ENCODE data around the gene RNASEH2A. TPM values are rescaled to one million over a fixed set of nuclear protein-coding genes. Genes with fewer than 3 reads are reported as not detected.

RNASEH2A gene
- total and polyA plus RNA-seq, 2 of the 13 experiments (the other 11 are each of a cell fraction or from before 2014, with no cell fraction given) = 25.1 to 35.8 TPM

- TF ChIP-seq SMAD1 (CRISPR knock-in tag; IDR thresholded peaks at IDR 0.05; ENCODE audit: borderline replicate concordance, low read depth) (no peak), ZNF143 (CRISPR knock-in tag; IDR thresholded peaks at IDR 0.05) (peak; percentile 99), MED8 (CRISPR knock-in tag; IDR thresholded peaks at IDR 0.05; ENCODE audit: insufficient replicate concordance) (peak; percentile 84), ZBTB34 (CRISPR knock-in tag; IDR thresholded peaks at IDR 0.05) (no peak), ZNF383 (CRISPR knock-in tag; IDR thresholded peaks at IDR 0.05; ENCODE audit: borderline replicate concordance) (no peak), ZNF576 (CRISPR knock-in tag; IDR thresholded peaks at IDR 0.05) (no peak; the same call in 1 of the 2 replicates), ZMYM2 (CRISPR knock-in tag; IDR thresholded peaks at IDR 0.05) (no peak), XBP1 (CRISPR knock-in tag; IDR thresholded peaks at IDR 0.05) (no peak), ZFP36 (IDR thresholded peaks at IDR 0.05; ENCODE audit: borderline replicate concordance, low read depth, low read length, partially characterized antibody) (no peak), ZBTB25 (CRISPR knock-in tag; IDR thresholded peaks at IDR 0.05) (peak; percentile 52; the same call in 1 of the 2 replicates), ZSCAN9 (CRISPR knock-in tag; IDR thresholded peaks at IDR 0.05; ENCODE audit: borderline replicate concordance) (peak; percentile 63; the same call in 1 of the 2 replicates), SOX5 (CRISPR knock-in tag; IDR thresholded peaks at IDR 0.05; ENCODE audit: borderline replicate concordance) (no peak), KMT2B (CRISPR knock-in tag; IDR thresholded peaks at IDR 0.05) (peak; percentile 79), RORA (CRISPR knock-in tag; IDR thresholded peaks at IDR 0.05) (no peak), ZNF7 (CRISPR knock-in tag; IDR thresholded peaks at IDR 0.05) (no peak), BRD4 (CRISPR knock-in tag; IDR thresholded peaks at IDR 0.05) (0 out of 2 replicates have a peak, but pooled peaks have one; percentile 17), ZNF432 (CRISPR knock-in tag; IDR thresholded peaks at IDR 0.05; ENCODE audit: borderline replicate concordance) (no peak), NFRKB (IDR thresholded peaks at IDR 0.05) (no peak), ZNF121 (CRISPR knock-in tag; IDR thresholded peaks at IDR 0.05) (no peak), HMG20A (CRISPR knock-in tag; IDR thresholded peaks at IDR 0.05; ENCODE audit: borderline replicate concordance) (no peak), ZFP36L1 (CRISPR knock-in tag; IDR thresholded peaks at IDR 0.05) (no peak; the same call in 1 of the 2 replicates), MLLT10 (CRISPR knock-in tag; IDR thresholded peaks at IDR 0.05) (no peak), NCOR1 (IDR thresholded peaks at IDR 0.05; ENCODE audit: borderline replicate concordance, low read length) (no peak), ZNF510 (CRISPR knock-in tag; IDR thresholded peaks at IDR 0.05; ENCODE audit: low read depth) (peak; percentile 93; the same call in 1 of the 2 replicates), ATM (IDR thresholded peaks at IDR 0.05; ENCODE audit: borderline replicate concordance) (no peak)
- TF ChIP-seq, protein P1, sequence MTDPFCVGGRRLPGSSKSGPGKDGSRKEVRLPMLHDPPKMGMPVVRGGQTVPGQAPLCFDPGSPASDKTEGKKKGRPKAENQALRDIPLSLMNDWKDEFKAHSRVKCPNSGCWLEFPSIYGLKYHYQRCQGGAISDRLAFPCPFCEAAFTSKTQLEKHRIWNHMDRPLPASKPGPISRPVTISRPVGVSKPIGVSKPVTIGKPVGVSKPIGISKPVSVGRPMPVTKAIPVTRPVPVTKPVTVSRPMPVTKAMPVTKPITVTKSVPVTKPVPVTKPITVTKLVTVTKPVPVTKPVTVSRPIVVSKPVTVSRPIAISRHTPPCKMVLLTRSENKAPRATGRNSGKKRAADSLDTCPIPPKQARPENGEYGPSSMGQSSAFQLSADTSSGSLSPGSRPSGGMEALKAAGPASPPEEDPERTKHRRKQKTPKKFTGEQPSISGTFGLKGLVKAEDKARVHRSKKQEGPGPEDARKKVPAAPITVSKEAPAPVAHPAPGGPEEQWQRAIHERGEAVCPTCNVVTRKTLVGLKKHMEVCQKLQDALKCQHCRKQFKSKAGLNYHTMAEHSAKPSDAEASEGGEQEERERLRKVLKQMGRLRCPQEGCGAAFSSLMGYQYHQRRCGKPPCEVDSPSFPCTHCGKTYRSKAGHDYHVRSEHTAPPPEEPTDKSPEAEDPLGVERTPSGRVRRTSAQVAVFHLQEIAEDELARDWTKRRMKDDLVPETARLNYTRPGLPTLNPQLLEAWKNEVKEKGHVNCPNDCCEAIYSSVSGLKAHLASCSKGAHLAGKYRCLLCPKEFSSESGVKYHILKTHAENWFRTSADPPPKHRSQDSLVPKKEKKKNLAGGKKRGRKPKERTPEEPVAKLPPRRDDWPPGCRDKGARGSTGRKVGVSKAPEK (CRISPR knock-in tag; IDR thresholded peaks at IDR 0.05; ENCODE audit: borderline replicate concordance) = peak; percentile 53; the same call in 1 of the 2 replicates
Measured at GRCh38 chr19:12806242-12807081, at the start of gene RNASEH2A (continued).
